KMS-11 (cell line): ENCODE results near the gene B3GNT5.

Source experiments
- H2AFZ ChIP-seq: fragments of 200-600 bp; sonication (generic); 2 replicates; pipeline ENCODE4 v1.6.1; 2016; ENCODE audit warnings: antibody characterized with exemption, mixed run types, low read depth
- H3K27ac ChIP-seq: fragments of 200-600 bp; sonication (generic); 2 replicates; pipeline ENCODE4 v1.6.1; 2016; ENCODE audit warnings: mild to moderate bottlenecking, mixed run types
- H3K27me3 ChIP-seq: fragments of 200-600 bp; sonication (generic); 2 replicates; pipeline ENCODE4 v1.6.1; 2017; ENCODE audit warnings: mild to moderate bottlenecking, low read depth, mixed run types, moderate library complexity; ENCODE audit not compliant: insufficient read depth
- H3K36me3 ChIP-seq: fragments of 200-600 bp; sonication (generic); 2 replicates; pipeline ENCODE4 v1.6.1; 2017; ENCODE audit warnings: mild to moderate bottlenecking, mixed run types; ENCODE audit not compliant: insufficient read depth
- H3K4me1 ChIP-seq: fragments of 200-600 bp; sonication (generic); 2 replicates; pipeline ENCODE4 v1.6.1; 2016; ENCODE audit warnings: mild to moderate bottlenecking, low read depth, mixed run types; ENCODE audit not compliant: poor library complexity, severe bottlenecking
- H3K4me2 ChIP-seq: fragments of 200-600 bp; sonication (generic); 2 replicates; pipeline ENCODE4 v1.7.0; 2016; ENCODE audit warnings: mild to moderate bottlenecking, mixed run types
- H3K4me3 ChIP-seq: fragments of 200-600 bp; sonication (generic); IDR thresholded peaks from 2 replicates; pipeline ENCODE4 v1.6.1; 2017; ENCODE audit warnings: low read depth, low read length, mixed read lengths; ENCODE audit not compliant: insufficient read depth
- H3K79me2 ChIP-seq: fragments of 200-600 bp; sonication (generic); 2 replicates; pipeline ENCODE4 v1.6.1; 2016; ENCODE audit warnings: low read depth, mixed run types; ENCODE audit not compliant: insufficient read depth
- H3K9ac ChIP-seq: fragments of 200-600 bp; sonication (generic); 2 replicates; pipeline ENCODE4 v1.6.1; 2016; ENCODE audit warnings: mild to moderate bottlenecking, mixed run types
- H4K20me1 ChIP-seq: fragments of 200-600 bp; sonication (generic); 2 replicates; pipeline ENCODE4 v1.6.1; 2016; ENCODE audit warnings: mild to moderate bottlenecking, mixed run types; ENCODE audit not compliant: insufficient read depth
- CTCF ChIP-seq: fragments of 200-600 bp; sonication (generic); conservative IDR thresholded peaks from 2 replicates; pipeline ENCODE4 v1.6.1; 2017; ENCODE audit warnings: low read depth, mild to moderate bottlenecking, antibody characterized with exemption, low read length, moderate library complexity, mixed read lengths

B3GNT5 gene

GRCh38 chr3:183230826-183231225, 22.2 kb upstream of the B3GNT5 start:
- Histone ChIP-seq H3K36me3 (no peaks in the 10 kb centered on the region), H3K9ac (no peak overlapping the region), H3K4me1 (no peaks in the 10 kb centered on the region)

GRCh38 chr3:183233966-183234365, 19.1 kb upstream of the B3GNT5 start:
- no peak overlapping the region for H3K4me2 ChIP-seq

More at GRCh38 chr3:183230826-183231225, 22.2 kb upstream of the B3GNT5 start:
- Histone ChIP-seq H3K4me2 (no peak overlapping the region), H3K79me2 (no peaks in the 10 kb centered on the region), H4K20me1 (no peaks in the 10 kb centered on the region), H3K27me3 (no peaks in the 10 kb centered on the region), H3K4me3 (no peak overlapping the region), H3K27ac (no peak overlapping the region), H2AFZ (no peak overlapping the region)
- no peak for TF ChIP-seq CTCF

GRCh38 chr3:183239046-183239445, 14.0 kb upstream of the B3GNT5 start:
- Histone ChIP-seq H3K4me1 (no peaks in the 10 kb centered on the region), H3K36me3 (no peaks in the 10 kb centered on the region), H3K79me2 (no peaks in the 10 kb centered on the region), H3K9ac (no peak overlapping the region), H2AFZ (no peak overlapping the region), H3K4me3 (no peak overlapping the region), H3K27me3 (no peaks in the 10 kb centered on the region), H3K27ac (no peak overlapping the region), H4K20me1 (no peaks in the 10 kb centered on the region), H3K4me2 (no peak overlapping the region)
- TF ChIP-seq CTCF, result no peak

More at GRCh38 chr3:183233966-183234365, 19.1 kb upstream of the B3GNT5 start:
- TF ChIP-seq CTCF, result no peak
- no peak overlapping the region for H2AFZ ChIP-seq
- no peaks in the 10 kb centered on the region for H3K27me3 ChIP-seq
- H4K20me1 ChIP-seq, result no peaks in the 10 kb centered on the region
- no peak overlapping the region for H3K4me3 ChIP-seq
- H3K27ac ChIP-seq, result no peak overlapping the region
- H3K4me1 ChIP-seq, result no peaks in the 10 kb centered on the region
- H3K36me3 ChIP-seq, result no peaks in the 10 kb centered on the region
- H3K79me2 ChIP-seq, result no peaks in the 10 kb centered on the region
- no peak overlapping the region for H3K9ac ChIP-seq

- H3K79me2 ChIP-seq, result no peaks in the 10 kb centered on the region
- TF ChIP-seq CTCF, result no peak
- no peaks in the 10 kb centered on the region for H3K27me3 ChIP-seq
- no peak overlapping the region for H3K27ac ChIP-seq
- no peaks in the 10 kb centered on the region for H3K36me3 ChIP-seq
- no peaks in the 10 kb centered on the region for H4K20me1 ChIP-seq
- H3K9ac ChIP-seq, result no peak overlapping the region
- H3K4me2 ChIP-seq, result no peak overlapping the region
- no peaks in the 10 kb centered on the region for H3K4me1 ChIP-seq
- H2AFZ ChIP-seq, result no peak overlapping the region
- H3K4me3 ChIP-seq, result no peak overlapping the region
These were observed 10.6 kb upstream of the B3GNT5 start for GRCh38 chr3:183242431-183242830.
